GM23338 (cell line): Measurements from ENCODE around the gene ABI1. TPM values are rescaled to one million over a fixed set of nuclear protein-coding genes. Genes with fewer than 3 reads are reported as not detected.

Experiments
- ATAC-seq: fragments of 200-7000 bp; cut with Tn5 transposase; 3 replicates; pipeline ENCODE4 v1.9.1; 2020
- DNase-seq: peaks from one replicate; pipeline ENCODE4 v3.0.0-alpha.2; 2015; ENCODE audit warnings: low spot score
- H2AFZ ChIP-seq: fragments of 200-600 bp; sonication (generic); 2 replicates; pipeline ENCODE4 v1.8.0; 2016; ENCODE audit warnings: antibody characterized with exemption, mild to moderate bottlenecking, moderate library complexity
- H3F3A ChIP-seq: fragments of 200-600 bp; sonication (generic); replicated peaks from 2 replicates; pipeline ENCODE4 v1.8.0; 2017; ENCODE audit warnings: antibody characterized with exemption, mixed run types, low read depth
- H3K27ac ChIP-seq: fragments of 200-600 bp; sonication (generic); 2 replicates; pipeline ENCODE4 v1.6.1; 2016; ENCODE audit warnings: low read depth
- H3K27me3 ChIP-seq: fragments of 200-600 bp; sonication (generic); 2 replicates; pipeline ENCODE4 v1.8.0; 2016; ENCODE audit warnings: mild to moderate bottlenecking, mixed run types, moderate library complexity; ENCODE audit not compliant: insufficient read depth
- H3K36me3 ChIP-seq: fragments of 200-600 bp; sonication (generic); 2 replicates; pipeline ENCODE4 v1.8.0; 2016; ENCODE audit warnings: mild to moderate bottlenecking; ENCODE audit not compliant: insufficient read depth
- H3K4me1 ChIP-seq: fragments of 200-600 bp; sonication (generic); 2 replicates; pipeline ENCODE4 v1.8.0; 2016; ENCODE audit warnings: mild to moderate bottlenecking, moderate library complexity; ENCODE audit not compliant: insufficient read depth
- H3K4me2 ChIP-seq: fragments of 200-600 bp; sonication (generic); 2 replicates; pipeline ENCODE4 v1.7.1; 2017; ENCODE audit warnings: mixed run types
- H3K4me3 ChIP-seq: fragments of 200-600 bp; sonication (generic); 2 replicates; pipeline ENCODE4 v1.6.1; 2016; ENCODE audit warnings: mixed run types
- H3K79me2 ChIP-seq: fragments of 200-600 bp; sonication (generic); replicated peaks from 2 replicates; pipeline ENCODE4 v1.8.0; 2017; ENCODE audit warnings: mild to moderate bottlenecking; ENCODE audit not compliant: insufficient read depth
- H3K9me2 ChIP-seq: fragments of 200-600 bp; sonication (generic); 2 replicates; pipeline ENCODE4 v1.8.0; 2017; ENCODE audit not compliant: insufficient read depth
- H4K20me1 ChIP-seq: fragments of 200-600 bp; sonication (generic); replicated peaks from 2 replicates; pipeline ENCODE4 v1.8.0; 2017; ENCODE audit warnings: mild to moderate bottlenecking; ENCODE audit not compliant: insufficient read depth
- H3K27ac Mint-ChIP-seq: 2 replicates; pipeline ENCODE4 v1.8.0; 2020; ENCODE audit warnings: inconsistent platforms, mild to moderate bottlenecking, moderate library complexity, mixed read lengths
- H3K27me3 Mint-ChIP-seq: 3 replicates; pipeline ENCODE4 v1.8.0; 2022; ENCODE audit warnings: low read depth, mild to moderate bottlenecking, moderate library complexity, mixed read lengths, inconsistent platforms; ENCODE audit not compliant: insufficient read depth, poor library complexity
- H3K36me3 Mint-ChIP-seq: 3 replicates; pipeline ENCODE4 v1.8.0; 2021; ENCODE audit warnings: low read depth, mild to moderate bottlenecking, inconsistent platforms, moderate library complexity, mixed read lengths
- H3K4me1 Mint-ChIP-seq: 3 replicates; pipeline ENCODE4 v1.8.0; 2020; ENCODE audit warnings: mild to moderate bottlenecking, inconsistent platforms, mixed read lengths
- H3K4me3 Mint-ChIP-seq: 3 replicates; pipeline ENCODE4 v1.8.0; 2021; ENCODE audit warnings: moderate library complexity, mild to moderate bottlenecking, inconsistent platforms, mixed read lengths
- H3K9me3 Mint-ChIP-seq: 3 replicates; pipeline ENCODE4 v1.8.0; 2020; ENCODE audit warnings: moderate library complexity, mild to moderate bottlenecking, inconsistent platforms, mixed read lengths
- CREB1 ChIP-seq: fragments of 250-450 bp; sonication (Bioruptor Pico); IDR thresholded peaks from 2 replicates; pipeline ENCODE4 v1.5.0; 2020; ENCODE audit warnings: low read depth, mild to moderate bottlenecking, moderate library complexity
- EZH2 ChIP-seq: fragments of 200-600 bp; sonication (generic); IDR thresholded peaks from one replicate; pipeline ENCODE4 v1.8.0; 2017; ENCODE audit warnings: antibody characterized with exemption, mild to moderate bottlenecking, low read depth; ENCODE audit not compliant: unreplicated experiment
- JUNB ChIP-seq: IDR thresholded peaks from one replicate; pipeline ENCODE4 v1.6.1; 2016; ENCODE audit warnings: antibody characterized with exemption; ENCODE audit not compliant: unreplicated experiment
- NANOG ChIP-seq: IDR thresholded peaks from 2 replicates; pipeline ENCODE4 v1.6.1; 2016; ENCODE audit warnings: antibody characterized with exemption, borderline replicate concordance
- POLR2AphosphoS5 ChIP-seq: IDR thresholded peaks from 2 replicates; pipeline ENCODE4 v1.6.1; 2016; ENCODE audit warnings: antibody characterized with exemption, low read depth
- STAT1 ChIP-seq: IDR thresholded peaks from one replicate; pipeline ENCODE4 v1.6.1; 2016; ENCODE audit warnings: antibody characterized with exemption; ENCODE audit not compliant: unreplicated experiment
- ZNF114 ChIP-seq: fragments of 250-450 bp; sonication (Bioruptor Pico); IDR thresholded peaks from 2 replicates; pipeline ENCODE4 v1.5.0; 2020; ENCODE audit warnings: mild to moderate bottlenecking, moderate library complexity
- polyA plus RNA-seq: library from polyadenylated mRNA; unstranded; fragments of >200 nt; fragmentation: Nextera tagmentation; extraction: Ambion mirVana; gene quantifications from 2 replicates; pipeline ENCODE4 v1.2.1, GENCODE V29; 2016
- total RNA-seq: library from RNA; depleted of rRNA; stranded (reverse); fragments of >200 nt; shearing (Covaris generic); gene quantifications from 2 replicates; pipeline ENCODE4 v1.2.3, GENCODE V29; 2014
- TF ChIP-seq, protein P1 (sequence below): IDR thresholded peaks from 2 replicates; pipeline ENCODE4 v1.6.1; 2016; ENCODE audit warnings: antibody characterized with exemption
- TF ChIP-seq, protein P2 (sequence below), 2 experiments: fragments of 200-600 bp in 1 of 2; sonication (generic) in 1 of 2; conservative IDR thresholded peaks; 2 replicates each; pipeline versions ENCODE4 v1.5.1 to v1.6.1; 2016 to 2017; ENCODE audit warnings: antibody characterized with exemption in 2 of 2, low read depth in 2 of 2, mild to moderate bottlenecking in 2 of 2, moderate library complexity in 1 of 2
- TF ChIP-seq, protein P3 (sequence below): fragments of 250-450 bp; sonication (Bioruptor Pico); IDR thresholded peaks from 2 replicates; pipeline ENCODE4 v1.5.0; 2020; ENCODE audit warnings: mild to moderate bottlenecking, moderate library complexity

ABI1 gene
- total and polyA plus RNA-seq, 2 experiments from 2014 or later: 22.3 to 30.7 TPM

DNA sequence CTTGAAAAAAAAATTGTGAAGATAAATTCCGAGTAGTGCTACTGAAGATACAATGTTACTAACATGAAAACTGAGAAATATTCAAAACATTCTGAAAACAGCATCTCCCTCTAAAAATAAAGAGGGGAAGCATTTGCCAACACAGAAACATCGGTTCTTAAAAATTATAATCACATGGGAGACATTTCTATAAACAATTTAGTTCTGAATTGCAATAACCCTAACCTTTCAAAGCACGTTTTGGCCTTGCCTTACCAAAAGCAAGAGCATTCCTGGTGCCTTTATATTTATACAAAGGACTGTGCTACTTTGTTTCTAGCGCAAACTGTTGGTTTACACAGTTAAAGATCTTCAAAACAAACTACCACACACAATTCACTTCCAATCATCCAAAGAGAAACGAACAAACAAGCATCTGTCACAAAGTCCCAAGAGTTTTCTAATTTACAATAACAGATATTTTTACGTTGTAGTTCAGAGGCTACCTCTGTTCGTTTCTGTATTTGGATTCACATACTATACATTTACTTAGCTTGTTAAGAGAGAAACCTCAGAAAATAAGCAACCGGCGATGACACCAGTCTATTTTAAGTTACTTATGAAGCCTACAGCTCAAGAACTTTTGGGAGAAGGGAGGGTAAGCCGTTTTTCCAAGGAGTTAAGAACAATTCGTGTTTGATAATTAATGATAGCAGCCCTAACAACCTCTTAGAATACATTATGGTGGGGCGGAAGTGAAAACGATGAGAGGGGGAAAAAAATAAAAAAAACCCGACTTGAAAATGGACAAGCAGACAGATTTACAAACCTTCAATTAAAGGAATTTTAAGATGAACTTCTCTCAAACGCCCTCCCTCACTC lies 1.3 kb downstream of the ABI1 start:
- Mint-ChIP-seq H3K9me3 (no peaks in the 10 kb centered on the region), H3K36me3 (no peaks in the 10 kb centered on the region), H3K4me3 (peak overlapping the region; percentile 97), H3K27me3 (peaks cover 5% of the 10 kb centered on the region), H3K4me1 (peaks cover 18% of the 10 kb centered on the region), H3K27ac (peak overlapping the region; percentile 83)
- Histone ChIP-seq H3F3A (no peaks in the 10 kb centered on the region), H3K27ac (peak overlapping the region; percentile 95), H3K9me2 (no peaks in the 10 kb centered on the region), H3K79me2 (peaks cover 58% of the 10 kb centered on the region), H3K4me2 (peak overlapping the region; percentile 96), H3K36me3 (no peaks in the 10 kb centered on the region), H3K4me1 (peaks cover 21% of the 10 kb centered on the region), H2AFZ (no peak overlapping the region; the same call in 1 of the 2 replicates), H3K4me3 (peak overlapping the region; percentile 92), H3K27me3 (no peaks in the 10 kb centered on the region), H4K20me1 (peaks cover 22% of the 10 kb centered on the region; the same call in 1 of the 2 replicates)
- no peak for DNase-seq
- ATAC-seq: no peak
- TF ChIP-seq, protein P1, sequence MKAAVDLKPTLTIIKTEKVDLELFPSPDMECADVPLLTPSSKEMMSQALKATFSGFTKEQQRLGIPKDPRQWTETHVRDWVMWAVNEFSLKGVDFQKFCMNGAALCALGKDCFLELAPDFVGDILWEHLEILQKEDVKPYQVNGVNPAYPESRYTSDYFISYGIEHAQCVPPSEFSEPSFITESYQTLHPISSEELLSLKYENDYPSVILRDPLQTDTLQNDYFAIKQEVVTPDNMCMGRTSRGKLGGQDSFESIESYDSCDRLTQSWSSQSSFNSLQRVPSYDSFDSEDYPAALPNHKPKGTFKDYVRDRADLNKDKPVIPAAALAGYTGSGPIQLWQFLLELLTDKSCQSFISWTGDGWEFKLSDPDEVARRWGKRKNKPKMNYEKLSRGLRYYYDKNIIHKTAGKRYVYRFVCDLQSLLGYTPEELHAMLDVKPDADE: no peak

DNA sequence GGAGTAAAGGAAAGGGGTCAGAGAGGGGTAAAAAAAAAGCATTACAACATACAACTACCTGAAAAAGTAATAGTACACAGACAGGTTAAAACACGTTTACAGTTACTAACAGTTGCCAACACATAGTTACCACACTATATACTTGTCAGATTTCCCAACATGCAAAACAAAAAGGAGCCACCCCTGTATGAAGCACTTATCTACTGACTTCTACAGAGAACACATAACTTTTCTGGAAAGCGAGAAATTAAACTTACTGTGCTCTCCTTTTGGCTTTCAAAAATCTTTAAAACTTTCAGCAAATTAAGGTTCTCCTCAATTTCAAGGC lies 2.1 kb downstream of the ABI1 start:
- Histone ChIP-seq H3K79me2 (peaks cover 66% of the 10 kb centered on the region), H3K36me3 (no peaks in the 10 kb centered on the region), H3K27me3 (no peaks in the 10 kb centered on the region), H2AFZ (no peak overlapping the region), H3F3A (no peaks in the 10 kb centered on the region), H4K20me1 (peaks cover 27% of the 10 kb centered on the region; the same call in 1 of the 2 replicates), H3K4me2 (peak overlapping the region; percentile 96), H3K4me3 (peak overlapping the region; percentile 92), H3K27ac (no peak overlapping the region), H3K4me1 (peaks cover 21% of the 10 kb centered on the region), H3K9me2 (no peaks in the 10 kb centered on the region)
- Mint-ChIP-seq H3K27ac (no peak overlapping the region; the same call in 1 of the 2 replicates), H3K4me3 (peak overlapping the region; percentile 97), H3K4me1 (peaks cover 21% of the 10 kb centered on the region), H3K36me3 (peaks cover 3% of the 10 kb centered on the region; the same call in 2 of the 3 replicates), H3K27me3 (peaks cover 5% of the 10 kb centered on the region), H3K9me3 (no peaks in the 10 kb centered on the region)
- DNase-seq (no peak), ATAC-seq (no peak)
- TF ChIP-seq EZH2 (no peak), CREB1 (CRISPR knock-in tag) (no peak), POLR2AphosphoS5 (no peak), JUNB (no peak), ZNF114 (CRISPR knock-in tag) (no peak), NANOG (no peak), STAT1 (no peak)
- TF ChIP-seq, protein P2, sequence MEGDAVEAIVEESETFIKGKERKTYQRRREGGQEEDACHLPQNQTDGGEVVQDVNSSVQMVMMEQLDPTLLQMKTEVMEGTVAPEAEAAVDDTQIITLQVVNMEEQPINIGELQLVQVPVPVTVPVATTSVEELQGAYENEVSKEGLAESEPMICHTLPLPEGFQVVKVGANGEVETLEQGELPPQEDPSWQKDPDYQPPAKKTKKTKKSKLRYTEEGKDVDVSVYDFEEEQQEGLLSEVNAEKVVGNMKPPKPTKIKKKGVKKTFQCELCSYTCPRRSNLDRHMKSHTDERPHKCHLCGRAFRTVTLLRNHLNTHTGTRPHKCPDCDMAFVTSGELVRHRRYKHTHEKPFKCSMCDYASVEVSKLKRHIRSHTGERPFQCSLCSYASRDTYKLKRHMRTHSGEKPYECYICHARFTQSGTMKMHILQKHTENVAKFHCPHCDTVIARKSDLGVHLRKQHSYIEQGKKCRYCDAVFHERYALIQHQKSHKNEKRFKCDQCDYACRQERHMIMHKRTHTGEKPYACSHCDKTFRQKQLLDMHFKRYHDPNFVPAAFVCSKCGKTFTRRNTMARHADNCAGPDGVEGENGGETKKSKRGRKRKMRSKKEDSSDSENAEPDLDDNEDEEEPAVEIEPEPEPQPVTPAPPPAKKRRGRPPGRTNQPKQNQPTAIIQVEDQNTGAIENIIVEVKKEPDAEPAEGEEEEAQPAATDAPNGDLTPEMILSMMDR (conservative IDR thresholded peaks at IDR 0.05; ENCODE audit: low read depth in 2 of 2): no peak
- TF ChIP-seq, protein P1: no peak
- TF ChIP-seq, protein P3, sequence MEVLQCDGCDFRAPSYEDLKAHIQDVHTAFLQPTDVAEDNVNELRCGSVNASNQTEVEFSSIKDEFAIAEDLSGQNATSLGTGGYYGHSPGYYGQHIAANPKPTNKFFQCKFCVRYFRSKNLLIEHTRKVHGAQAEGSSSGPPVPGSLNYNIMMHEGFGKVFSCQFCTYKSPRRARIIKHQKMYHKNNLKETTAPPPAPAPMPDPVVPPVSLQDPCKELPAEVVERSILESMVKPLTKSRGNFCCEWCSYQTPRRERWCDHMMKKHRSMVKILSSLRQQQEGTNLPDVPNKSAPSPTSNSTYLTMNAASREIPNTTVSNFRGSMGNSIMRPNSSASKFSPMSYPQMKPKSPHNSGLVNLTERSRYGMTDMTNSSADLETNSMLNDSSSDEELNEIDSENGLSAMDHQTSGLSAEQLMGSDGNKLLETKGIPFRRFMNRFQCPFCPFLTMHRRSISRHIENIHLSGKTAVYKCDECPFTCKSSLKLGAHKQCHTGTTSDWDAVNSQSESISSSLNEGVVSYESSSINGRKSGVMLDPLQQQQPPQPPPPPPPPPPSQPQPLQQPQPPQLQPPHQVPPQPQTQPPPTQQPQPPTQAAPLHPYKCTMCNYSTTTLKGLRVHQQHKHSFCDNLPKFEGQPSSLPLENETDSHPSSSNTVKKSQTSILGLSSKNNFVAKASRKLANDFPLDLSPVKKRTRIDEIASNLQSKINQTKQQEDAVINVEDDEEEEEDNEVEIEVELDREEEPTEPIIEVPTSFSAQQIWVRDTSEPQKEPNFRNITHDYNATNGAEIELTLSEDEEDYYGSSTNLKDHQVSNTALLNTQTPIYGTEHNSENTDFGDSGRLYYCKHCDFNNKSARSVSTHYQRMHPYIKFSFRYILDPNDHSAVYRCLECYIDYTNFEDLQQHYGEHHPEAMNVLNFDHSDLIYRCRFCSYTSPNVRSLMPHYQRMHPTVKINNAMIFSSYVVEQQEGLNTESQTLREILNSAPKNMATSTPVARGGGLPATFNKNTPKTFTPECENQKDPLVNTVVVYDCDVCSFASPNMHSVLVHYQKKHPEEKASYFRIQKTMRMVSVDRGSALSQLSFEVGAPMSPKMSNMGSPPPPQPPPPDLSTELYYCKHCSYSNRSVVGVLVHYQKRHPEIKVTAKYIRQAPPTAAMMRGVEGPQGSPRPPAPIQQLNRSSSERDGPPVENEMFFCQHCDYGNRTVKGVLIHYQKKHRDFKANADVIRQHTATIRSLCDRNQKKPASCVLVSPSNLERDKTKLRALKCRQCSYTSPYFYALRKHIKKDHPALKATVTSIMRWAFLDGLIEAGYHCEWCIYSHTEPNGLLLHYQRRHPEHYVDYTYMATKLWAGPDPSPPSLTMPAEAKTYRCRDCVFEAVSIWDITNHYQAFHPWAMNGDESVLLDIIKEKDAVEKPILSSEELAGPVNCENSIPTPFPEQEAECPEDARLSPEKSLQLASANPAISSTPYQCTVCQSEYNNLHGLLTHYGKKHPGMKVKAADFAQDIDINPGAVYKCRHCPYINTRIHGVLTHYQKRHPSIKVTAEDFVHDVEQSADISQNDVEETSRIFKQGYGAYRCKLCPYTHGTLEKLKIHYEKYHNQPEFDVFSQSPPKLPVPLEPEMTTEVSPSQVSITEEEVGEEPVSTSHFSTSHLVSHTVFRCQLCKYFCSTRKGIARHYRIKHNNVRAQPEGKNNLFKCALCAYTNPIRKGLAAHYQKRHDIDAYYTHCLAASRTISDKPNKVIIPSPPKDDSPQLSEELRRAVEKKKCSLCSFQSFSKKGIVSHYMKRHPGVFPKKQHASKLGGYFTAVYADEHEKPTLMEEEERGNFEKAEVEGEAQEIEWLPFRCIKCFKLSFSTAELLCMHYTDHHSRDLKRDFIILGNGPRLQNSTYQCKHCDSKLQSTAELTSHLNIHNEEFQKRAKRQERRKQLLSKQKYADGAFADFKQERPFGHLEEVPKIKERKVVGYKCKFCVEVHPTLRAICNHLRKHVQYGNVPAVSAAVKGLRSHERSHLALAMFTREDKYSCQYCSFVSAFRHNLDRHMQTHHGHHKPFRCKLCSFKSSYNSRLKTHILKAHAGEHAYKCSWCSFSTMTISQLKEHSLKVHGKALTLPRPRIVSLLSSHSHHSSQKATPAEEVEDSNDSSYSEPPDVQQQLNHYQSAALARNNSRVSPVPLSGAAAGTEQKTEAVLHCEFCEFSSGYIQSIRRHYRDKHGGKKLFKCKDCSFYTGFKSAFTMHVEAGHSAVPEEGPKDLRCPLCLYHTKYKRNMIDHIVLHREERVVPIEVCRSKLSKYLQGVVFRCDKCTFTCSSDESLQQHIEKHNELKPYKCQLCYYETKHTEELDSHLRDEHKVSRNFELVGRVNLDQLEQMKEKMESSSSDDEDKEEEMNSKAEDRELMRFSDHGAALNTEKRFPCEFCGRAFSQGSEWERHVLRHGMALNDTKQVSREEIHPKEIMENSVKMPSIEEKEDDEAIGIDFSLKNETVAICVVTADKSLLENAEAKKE: no peak
